WTC11 (cell line): ENCODE measurements around the gene ZFR. TPM values are rescaled to one million over a fixed set of nuclear protein-coding genes. Genes with fewer than 3 reads are reported as not detected.
"Not testable (repeated sequence)": the region's sequence is repeated elsewhere in the genome, so short reads cannot be mapped to it uniquely, and the experiment has no call there.

ENCODE experiments used
- ATAC-seq: fragments of 200-7000 bp; cut with Tn5 transposase; 2 replicates; pipeline ENCODE4 v1.10.0; 2021; ENCODE audit warnings: mild to moderate bottlenecking, moderate library complexity
- CTCF ChIA-PET: fragments of 300-600 bp; sonication (Branson Sonifier 250); formaldehyde crosslinking; loops from one replicate; lab custom pipeline; 2021; ENCODE audit warnings: antibody characterized with exemption; lab: Charles Lee
- POLR2A ChIA-PET: fragments of 350-600 bp; sonication (Branson Sonifier 250); formaldehyde crosslinking; loops from one replicate; lab custom pipeline; 2021; ENCODE audit warnings: antibody characterized with exemption; lab: Charles Lee
- DNase-seq: peaks from one replicate; pipeline ENCODE4 v3.0.0; 2021; ENCODE audit warnings: low spot score
- H3K27ac Mint-ChIP-seq: 2 replicates; pipeline ENCODE4 v1.8.0; 2021; ENCODE audit warnings: mixed read lengths
- H3K27me3 Mint-ChIP-seq: 2 replicates; pipeline ENCODE4 v1.8.0; 2021; ENCODE audit warnings: low read depth, mild to moderate bottlenecking, moderate library complexity, mixed read lengths
- H3K36me3 Mint-ChIP-seq: 2 replicates; pipeline ENCODE4 v1.8.0; 2021; ENCODE audit warnings: mixed read lengths
- H3K4me1 Mint-ChIP-seq: 2 replicates; pipeline ENCODE4 v1.8.0; 2022; ENCODE audit warnings: mixed read lengths
- H3K4me3 Mint-ChIP-seq: 2 replicates; pipeline ENCODE4 v1.8.0; 2021; ENCODE audit warnings: mild to moderate bottlenecking, moderate library complexity, mixed read lengths
- H3K9me3 Mint-ChIP-seq: 2 replicates; pipeline ENCODE4 v1.8.0; 2021; ENCODE audit warnings: mixed read lengths
- AR ChIP-seq: fragments of 250-450 bp; sonication (Bioruptor Pico); IDR thresholded peaks from 2 replicates; pipeline ENCODE4 v1.9.0; 2021; ENCODE audit warnings: mild to moderate bottlenecking
- E2F1 ChIP-seq: sonication (generic); formaldehyde crosslinking; IDR thresholded peaks from 2 replicates; pipeline ENCODE4 v1.8.0; 2022; ENCODE audit warnings: mild to moderate bottlenecking, missing genetic modification reagents
- EMX1 ChIP-seq: fragments of 250-450 bp; sonication (Bioruptor Pico); IDR thresholded peaks from 2 replicates; pipeline ENCODE4 v1.8.0; 2021; ENCODE audit warnings: mild to moderate bottlenecking
- GABPB1 ChIP-seq: sonication (generic); formaldehyde crosslinking; IDR thresholded peaks from 2 replicates; pipeline ENCODE4 v1.8.1; 2023; ENCODE audit warnings: mild to moderate bottlenecking, missing genetic modification reagents
- IRF2 ChIP-seq: sonication (generic); formaldehyde crosslinking; IDR thresholded peaks from 2 replicates; pipeline ENCODE4 v1.8.0; 2022; ENCODE audit warnings: low read depth, missing genetic modification reagents, borderline replicate concordance
- NFYB ChIP-seq: sonication (generic); formaldehyde crosslinking; conservative IDR thresholded peaks from 2 replicates; pipeline ENCODE4 v1.8.0; 2022; ENCODE audit warnings: low read depth, missing genetic modification reagents
- RELA ChIP-seq: sonication (generic); formaldehyde crosslinking; IDR thresholded peaks from 2 replicates; pipeline ENCODE4 v1.8.1; 2022; ENCODE audit warnings: missing genetic modification reagents, mild to moderate bottlenecking, borderline replicate concordance
- SMAD4 ChIP-seq: sonication (generic); formaldehyde crosslinking; IDR thresholded peaks from 2 replicates; pipeline ENCODE4 v1.8.0; 2022; ENCODE audit warnings: mild to moderate bottlenecking, missing genetic modification reagents
- USF1 ChIP-seq: sonication (generic); formaldehyde crosslinking; IDR thresholded peaks from 2 replicates; pipeline ENCODE4 v1.8.0; 2022; ENCODE audit warnings: mild to moderate bottlenecking, missing genetic modification reagents
- ZBTB43 ChIP-seq: sonication (generic); formaldehyde crosslinking; IDR thresholded peaks from 2 replicates; pipeline ENCODE4 v1.8.1; 2023; ENCODE audit warnings: mild to moderate bottlenecking, missing genetic modification reagents
- ZNF121 ChIP-seq: sonication (generic); formaldehyde crosslinking; IDR thresholded peaks from 2 replicates; pipeline ENCODE4 v1.8.0; 2023; ENCODE audit warnings: missing genetic modification reagents
- ZNF232 ChIP-seq: sonication (generic); formaldehyde crosslinking; IDR thresholded peaks from 2 replicates; pipeline ENCODE4 v1.8.0; 2022; ENCODE audit warnings: mild to moderate bottlenecking, missing genetic modification reagents
- ZNF281 ChIP-seq: sonication (generic); formaldehyde crosslinking; IDR thresholded peaks from 2 replicates; pipeline ENCODE4 v1.8.0; 2023; ENCODE audit warnings: mild to moderate bottlenecking, missing genetic modification reagents
- ZNF423 ChIP-seq: fragments of 250-450 bp; sonication (Bioruptor Pico); IDR thresholded peaks from 2 replicates; pipeline ENCODE4 v2.1.2; 2022; ENCODE audit warnings: mild to moderate bottlenecking, moderate library complexity
- ZNF532 ChIP-seq: fragments of 250-450 bp; sonication (Bioruptor Pico); IDR thresholded peaks from 2 replicates; pipeline ENCODE4 v1.9.0; 2021; ENCODE audit warnings: mild to moderate bottlenecking, borderline replicate concordance
- ZNF671 ChIP-seq: fragments of 250-450 bp; sonication (Bioruptor Pico); IDR thresholded peaks from 2 replicates; pipeline ENCODE4 v1.8.0; 2021; ENCODE audit warnings: mild to moderate bottlenecking
- total RNA-seq: library from RNA; stranded (reverse); gene quantifications from 3 replicates; pipeline ENCODE4 v1.2.3, GENCODE V29; 2021

The ZFR gene
- total RNA-seq, 1 experiment from 2014 or later, result 64.5 TPM

GRCh38 chr5:32369032-32369431, 75.5 kb downstream of the ZFR start (continued):
- TF ChIP-seq ZBTB43 (CRISPR knock-in tag) (no peak), NFYB (CRISPR knock-in tag) (no peak), SMAD4 (CRISPR knock-in tag) (no peak), E2F1 (CRISPR knock-in tag) (no peak), AR (no peak), ZNF281 (no peak), USF1 (CRISPR knock-in tag) (no peak), EMX1 (CRISPR knock-in tag) (no peak), ZNF423 (no peak)

GRCh38 chr5:32367271-32367670, 77.3 kb downstream of the ZFR start:
- H3K27me3 Mint-ChIP-seq, DNase-seq, H3K4me3 Mint-ChIP-seq, H3K4me1 Mint-ChIP-seq, ATAC-seq, POLR2A ChIA-PET, H3K9me3 Mint-ChIP-seq, CTCF ChIA-PET: not testable (repeated sequence)
- H3K27ac Mint-ChIP-seq, result 0 out of 2 replicates have a peak overlapping the region, but pooled peaks have one; percentile 11
- peaks cover 34% of the 10 kb centered on the region for H3K36me3 Mint-ChIP-seq

GRCh38 chr5:32365623-32366022, 78.9 kb downstream of the ZFR start:
- DNase-seq (no peak), ATAC-seq (no peak)
- Mint-ChIP-seq H3K27ac (no peak overlapping the region), H3K36me3 (peaks cover 24% of the 10 kb centered on the region), H3K4me1 (peaks cover 5% of the 10 kb centered on the region), H3K4me3 (no peak overlapping the region)
- POLR2A ChIA-PET, result interaction anchor here (0.6 kb wide), 1 partner anchor 17 kb away, joined by 3 read pairs; no protein-coding TSS in a partner anchor
- CTCF ChIA-PET, result no interaction called here
- TF ChIP-seq GABPB1, result no peak
- TF ChIP-seq ZNF532 (CRISPR knock-in tag), result no peak
- TF ChIP-seq RELA (CRISPR knock-in tag), result no peak
- no peak for TF ChIP-seq ZNF671
- no peak for TF ChIP-seq ZNF232 (CRISPR knock-in tag)
- peak; percentile 62; the same call in 1 of the 2 replicates for TF ChIP-seq ZNF121 (CRISPR knock-in tag)
- no peak for TF ChIP-seq IRF2
- TF ChIP-seq, all 79 proteins: peak for 1
- Mint-ChIP-seq H3K27me3 (no peaks in the 10 kb centered on the region), H3K9me3 (no peaks in the 10 kb centered on the region)
